GM10248 (cell line): Measurements from ENCODE around the gene SETBP1.

ENCODE experiments used
- CTCF ChIA-PET: fragments of 300-600 bp; sonication (Branson Sonifier 250); formaldehyde crosslinking; extraction: SDS; loops from one replicate; lab custom pipeline; 2021; ENCODE audit warnings: antibody characterized with exemption; lab: Yijun Ruan, JAX
- POLR2A ChIA-PET: fragments of 350-650 bp; sonication (Branson Sonifier 250); formaldehyde crosslinking; extraction: SDS; loops from one replicate; lab custom pipeline; 2020; ENCODE audit warnings: antibody characterized with exemption; lab: Yijun Ruan, JAX
- DNase-seq: peaks from one replicate; pipeline ENCODE4 v3.0.0; 2012; ENCODE audit errors: extremely low spot score
- CTCF ChIP-seq: IDR thresholded peaks from 2 replicates; pipeline ENCODE4 v1.5.1; 2012; ENCODE audit warnings: mild to moderate bottlenecking, low read depth; ENCODE audit errors: extremely low read depth, missing control alignments, control extremely low read depth

The SETBP1 gene

GRCh38 chr18:44677933-44678332, 2.8 kb upstream of the SETBP1 start:
- CTCF ChIA-PET, result interaction anchor here (1.2 to 3.1 kb wide), 2 partner anchors 14 to 535 kb away, joined by 4 to 20 read pairs; no protein-coding TSS in a partner anchor
- no peak for TF ChIP-seq CTCF
- POLR2A ChIA-PET, result no interaction called here
- no peak for DNase-seq

- ChIA-PET POLR2A (interaction anchor here (1.2 kb wide), 1 partner anchor 81 kb away, joined by 3 read pairs; no protein-coding TSS in a partner anchor), CTCF (interaction anchor here (0.5 to 3.1 kb wide), 23 partner anchors 10 to 706 kb away, joined by 3 to 20 read pairs (median 3); no protein-coding TSS in a partner anchor)
- TF ChIP-seq CTCF, result no peak
- DNase-seq, result no peak
These were observed 2.0 kb upstream of the SETBP1 start for GRCh38 chr18:44678725-44679055.

GRCh38 chr18:44679056-44679913, 1.4 kb upstream of the SETBP1 start:
- ChIA-PET POLR2A (interaction anchor here (0.6 to 1.2 kb wide), 2 partner anchors 81 to 116 kb away, joined by 3 to 4 read pairs; no protein-coding TSS in a partner anchor), CTCF (interaction anchor here (0.5 to 3.1 kb wide), 24 partner anchors 9 to 706 kb away, joined by 3 to 20 read pairs (median 3); no protein-coding TSS in a partner anchor)
- peak; percentile 83 for TF ChIP-seq CTCF
- DNase-seq, result peak; percentile 88

- POLR2A ChIA-PET, result interaction anchor here (0.6 kb wide), 1 partner anchor 116 kb away, joined by 4 read pairs; no protein-coding TSS in a partner anchor
- no peak for TF ChIP-seq CTCF
- CTCF ChIA-PET, result interaction anchor here (0.6 to 3.1 kb wide), 4 partner anchors 9 to 533 kb away, joined by 3 to 20 read pairs (median 5); no protein-coding TSS in a partner anchor
- DNase-seq, result peak; percentile 48
These were observed 795 bp upstream of the SETBP1 start for GRCh38 chr18:44679914-44680272.

- CTCF ChIA-PET, result interaction anchor here (1.4 to 1.9 kb wide), 2 partner anchors 219 to 531 kb away, joined by 4 to 10 read pairs; no protein-coding TSS in a partner anchor
- peak; percentile 14 for TF ChIP-seq CTCF
- peak; percentile 34 for DNase-seq
- POLR2A ChIA-PET, result no interaction called here
These were observed 635 bp downstream of the SETBP1 start for GRCh38 chr18:44681076-44681970.
